Measurements from ENCODE around the gene ALDH4A1.

ALDH4A1 gene

DNA sequence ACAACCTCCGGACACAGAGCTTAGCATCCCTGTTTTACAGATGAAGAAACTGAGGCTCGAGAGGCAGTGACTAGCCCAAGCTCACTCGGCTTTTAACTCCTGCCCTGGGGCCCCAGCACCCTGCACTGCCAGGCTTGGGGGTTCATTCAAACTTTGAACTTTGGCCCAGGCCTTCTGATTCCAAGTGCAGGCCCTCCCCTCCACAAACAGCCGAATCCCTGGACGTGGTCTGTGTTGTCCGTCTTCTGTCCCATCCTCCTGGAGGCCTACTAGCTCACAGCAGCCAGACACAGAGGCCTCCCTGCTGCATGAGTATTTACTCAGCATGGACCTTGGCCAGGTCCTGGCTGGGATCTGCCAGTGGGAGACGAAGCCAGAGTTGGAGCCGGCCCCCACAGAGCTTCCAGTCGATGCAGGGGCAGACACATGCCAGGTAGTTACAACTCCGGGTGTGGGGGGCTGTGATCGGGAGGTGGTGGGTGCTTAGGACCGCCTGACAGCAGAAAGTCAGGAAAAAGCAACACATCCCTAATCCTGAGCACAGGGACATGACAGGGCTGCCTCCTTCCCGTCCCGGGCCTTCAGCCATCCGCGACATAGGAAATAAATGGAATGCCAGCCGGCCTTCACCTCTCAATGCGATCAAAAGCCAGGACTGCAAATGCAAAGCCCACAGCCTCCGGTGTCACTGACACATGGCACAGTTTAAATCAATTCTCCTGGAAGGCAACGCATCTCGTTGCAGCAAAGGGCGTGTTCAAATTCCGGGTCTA lies 46.7 kb upstream of the ALDH4A1 start:
- H3K4me2 ChIP-seq (ENCODE audit: low read length), result no peak overlapping the region
- peak overlapping the region; percentile 21 for H2BK5ac ChIP-seq (ENCODE audit: low read length)
- H3K36me3 ChIP-seq (ENCODE audit: control insufficient read depth, insufficient read depth, low read length), result no peaks in the 10 kb centered on the region
- H2BK15ac ChIP-seq (replicated peaks; ENCODE audit: low read depth), result no peak overlapping the region
- DNase-seq, result no peak
- no peak overlapping the region for H4K5ac ChIP-seq (ENCODE audit: low read length)
- H3K4me3 ChIP-seq (ENCODE audit: low read length), result no peak overlapping the region
- WGBS (ENCODE audit: extremely low coverage, insufficient coverage, low lambda C conversion rate), result no CpG with 5 or more reads among the region's 23 CpGs
- no peak overlapping the region for H3K4ac ChIP-seq (ENCODE audit: low read depth, low read length)
- peaks cover 12% of the 10 kb centered on the region for H3K79me1 ChIP-seq (ENCODE audit: low read length)
- peak overlapping the region; percentile 2 for H3K18ac ChIP-seq (ENCODE audit: low read length)
- peaks cover 26% of the 10 kb centered on the region for H3K79me2 ChIP-seq (ENCODE audit: control insufficient read depth, insufficient read depth, low read length)
- H3K9ac ChIP-seq (ENCODE audit: low read length), result peak overlapping the region; percentile 42
- peaks cover 12% of the 10 kb centered on the region for H3K4me1 ChIP-seq (ENCODE audit: control insufficient read depth, low read depth, low read length)
- H4K8ac ChIP-seq (ENCODE audit: low read depth, low read length), result no peak overlapping the region
- no peak overlapping the region for H2BK120ac ChIP-seq (ENCODE audit: low read depth, low read length)
- H3K27me3 ChIP-seq (ENCODE audit: insufficient read depth, low read length, poor library complexity), result no peaks in the 10 kb centered on the region
- no peak overlapping the region for H3K27ac ChIP-seq (ENCODE audit: low read depth, low read length)
- peak overlapping the region; percentile 70 for H3K23ac ChIP-seq (ENCODE audit: low read length)
- no peak overlapping the region for H2AK5ac ChIP-seq (ENCODE audit: low read length)
- peak overlapping the region; percentile 88 for H3K56ac ChIP-seq (ENCODE audit: low read length)

GRCh38 chr1:18948048-18948912 lies 45.9 kb upstream of the ALDH4A1 start:
- no peak overlapping the region for H4K5ac ChIP-seq (ENCODE audit: low read length)
- no CpG with 5 or more reads among the region's 15 CpGs for WGBS (ENCODE audit: extremely low coverage, insufficient coverage, low lambda C conversion rate)
- peaks cover 21% of the 10 kb centered on the region for H3K79me2 ChIP-seq (ENCODE audit: control insufficient read depth, insufficient read depth, low read length)
- no peak overlapping the region for H2BK5ac ChIP-seq (ENCODE audit: low read length)
- no peak overlapping the region for H3K56ac ChIP-seq (ENCODE audit: low read length)
- DNase-seq, result no peak
- no peak overlapping the region for H2BK15ac ChIP-seq (replicated peaks; ENCODE audit: low read depth)
- H3K4me2 ChIP-seq (ENCODE audit: low read length), result no peak overlapping the region
- no peak overlapping the region for H2BK120ac ChIP-seq (ENCODE audit: low read depth, low read length)
- H3K79me1 ChIP-seq (ENCODE audit: low read length), result peaks cover 12% of the 10 kb centered on the region
- no peaks in the 10 kb centered on the region for H3K36me3 ChIP-seq (ENCODE audit: control insufficient read depth, insufficient read depth, low read length)
- no peak overlapping the region for H4K8ac ChIP-seq (ENCODE audit: low read depth, low read length)
- H3K4me3 ChIP-seq (ENCODE audit: low read length), result no peak overlapping the region
- no peak overlapping the region for H3K27ac ChIP-seq (ENCODE audit: low read depth, low read length)
- no peak overlapping the region for H3K9ac ChIP-seq (ENCODE audit: low read length)
- no peak overlapping the region for H3K23ac ChIP-seq (ENCODE audit: low read length)
- peak overlapping the region; percentile 9 for H2AK5ac ChIP-seq (ENCODE audit: low read length)
- no peaks in the 10 kb centered on the region for H3K27me3 ChIP-seq (ENCODE audit: insufficient read depth, low read length, poor library complexity)
- H3K18ac ChIP-seq (ENCODE audit: low read length), result no peak overlapping the region
- H3K4ac ChIP-seq (ENCODE audit: low read depth, low read length), result no peak overlapping the region
- peaks cover 12% of the 10 kb centered on the region for H3K4me1 ChIP-seq (ENCODE audit: control insufficient read depth, low read depth, low read length)

GRCh38 chr1:18947570-18947969 lies 45.2 kb upstream of the ALDH4A1 start:
- peak overlapping the region; percentile 40 for H3K56ac ChIP-seq (ENCODE audit: low read length)
- no peak overlapping the region for H3K4me3 ChIP-seq (ENCODE audit: low read length)
- no peak overlapping the region for H4K8ac ChIP-seq (ENCODE audit: low read depth, low read length)
- H2BK15ac ChIP-seq (replicated peaks; ENCODE audit: low read depth), result no peak overlapping the region
- no peak overlapping the region for H2AK5ac ChIP-seq (ENCODE audit: low read length)
- H3K4me1 ChIP-seq (ENCODE audit: control insufficient read depth, low read depth, low read length), result peaks cover 12% of the 10 kb centered on the region
- H3K4ac ChIP-seq (ENCODE audit: low read depth, low read length), result no peak overlapping the region
- H2BK120ac ChIP-seq (ENCODE audit: low read depth, low read length), result no peak overlapping the region
- no peaks in the 10 kb centered on the region for H3K27me3 ChIP-seq (ENCODE audit: insufficient read depth, low read length, poor library complexity)
- no CpG with 5 or more reads among the region's 9 CpGs for WGBS (ENCODE audit: extremely low coverage, insufficient coverage, low lambda C conversion rate)
- H3K36me3 ChIP-seq (ENCODE audit: control insufficient read depth, insufficient read depth, low read length), result no peaks in the 10 kb centered on the region
- H2BK5ac ChIP-seq (ENCODE audit: low read length), result no peak overlapping the region
- no peak overlapping the region for H3K18ac ChIP-seq (ENCODE audit: low read length)
- DNase-seq, result no peak
- H3K23ac ChIP-seq (ENCODE audit: low read length), result no peak overlapping the region
- H3K9ac ChIP-seq (ENCODE audit: low read length), result no peak overlapping the region
- no peak overlapping the region for H4K5ac ChIP-seq (ENCODE audit: low read length)
- peaks cover 12% of the 10 kb centered on the region for H3K79me1 ChIP-seq (ENCODE audit: low read length)
- no peak overlapping the region for H3K4me2 ChIP-seq (ENCODE audit: low read length)
- H3K27ac ChIP-seq (ENCODE audit: low read depth, low read length), result no peak overlapping the region
- H3K79me2 ChIP-seq (ENCODE audit: control insufficient read depth, insufficient read depth, low read length), result peaks cover 19% of the 10 kb centered on the region

- Histone ChIP-seq H3K36me3 (ENCODE audit: control insufficient read depth, insufficient read depth, low read length) (no peaks in the 10 kb centered on the region), H3K4me3 (ENCODE audit: low read length) (no peak overlapping the region), H2AK5ac (ENCODE audit: low read length) (peak overlapping the region; percentile 7), H3K27me3 (ENCODE audit: insufficient read depth, low read length, poor library complexity) (no peaks in the 10 kb centered on the region), H3K79me2 (ENCODE audit: control insufficient read depth, insufficient read depth, low read length) (peaks cover 19% of the 10 kb centered on the region), H3K27ac (ENCODE audit: low read depth, low read length) (no peak overlapping the region), H4K8ac (ENCODE audit: low read depth, low read length) (no peak overlapping the region), H3K79me1 (ENCODE audit: low read length) (peaks cover 10% of the 10 kb centered on the region), H3K23ac (ENCODE audit: low read length) (no peak overlapping the region), H3K56ac (ENCODE audit: low read length) (no peak overlapping the region), H3K18ac (ENCODE audit: low read length) (no peak overlapping the region), H2BK15ac (replicated peaks; ENCODE audit: low read depth) (no peak overlapping the region), H3K9ac (ENCODE audit: low read length) (no peak overlapping the region), H3K4me1 (ENCODE audit: control insufficient read depth, low read depth, low read length) (peaks cover 15% of the 10 kb centered on the region), H4K5ac (ENCODE audit: low read length) (no peak overlapping the region), H3K4me2 (ENCODE audit: low read length) (no peak overlapping the region), H3K4ac (ENCODE audit: low read depth, low read length) (no peak overlapping the region), H2BK120ac (ENCODE audit: low read depth, low read length) (no peak overlapping the region), H2BK5ac (ENCODE audit: low read length) (no peak overlapping the region)
- WGBS (ENCODE audit: extremely low coverage, insufficient coverage, low lambda C conversion rate), result no CpG with 5 or more reads among the region's 15 CpGs
- DNase-seq, result no peak
These were observed 44.4 kb upstream of the ALDH4A1 start for GRCh38 chr1:18946550-18947381.

DNA sequence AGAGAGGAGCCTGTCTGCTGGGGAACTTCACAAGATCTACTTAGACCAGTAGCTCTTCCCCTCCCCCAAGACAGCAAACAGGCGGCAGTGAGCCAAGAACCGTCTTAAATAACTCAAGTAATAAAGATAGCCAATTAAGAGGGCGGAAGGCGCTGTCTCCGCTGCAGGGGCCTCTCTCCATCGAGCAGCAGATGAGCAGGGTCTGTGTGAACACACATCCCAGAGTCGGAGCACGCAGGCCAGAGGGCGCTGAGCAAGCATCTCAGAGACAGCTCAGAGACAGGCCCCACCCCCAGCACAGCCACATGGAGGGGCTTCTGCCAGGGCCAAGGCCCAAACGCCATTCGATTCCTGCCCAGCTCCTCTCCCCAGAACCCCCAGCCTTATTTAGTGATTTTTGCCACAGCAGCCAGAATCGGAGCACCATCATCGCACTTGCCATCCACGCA lies 43.1 kb upstream of the ALDH4A1 start:
- no peak overlapping the region for H2BK120ac ChIP-seq (ENCODE audit: low read depth, low read length)
- no peak overlapping the region for H2AK5ac ChIP-seq (ENCODE audit: low read length)
- no peak overlapping the region for H3K9ac ChIP-seq (ENCODE audit: low read length)
- no peak overlapping the region for H3K4me2 ChIP-seq (ENCODE audit: low read length)
- H3K23ac ChIP-seq (ENCODE audit: low read length), result no peak overlapping the region
- no peak overlapping the region for H3K4ac ChIP-seq (ENCODE audit: low read depth, low read length)
- no peak overlapping the region for H4K8ac ChIP-seq (ENCODE audit: low read depth, low read length)
- H3K4me1 ChIP-seq (ENCODE audit: control insufficient read depth, low read depth, low read length), result peaks cover 20% of the 10 kb centered on the region
- H4K5ac ChIP-seq (ENCODE audit: low read length), result no peak overlapping the region
- H3K36me3 ChIP-seq (ENCODE audit: control insufficient read depth, insufficient read depth, low read length), result no peaks in the 10 kb centered on the region
- no peak overlapping the region for H2BK15ac ChIP-seq (replicated peaks; ENCODE audit: low read depth)
- no peak overlapping the region for H3K18ac ChIP-seq (ENCODE audit: low read length)
- H3K27ac ChIP-seq (ENCODE audit: low read depth, low read length), result no peak overlapping the region
- H2BK5ac ChIP-seq (ENCODE audit: low read length), result no peak overlapping the region
- H3K27me3 ChIP-seq (ENCODE audit: insufficient read depth, low read length, poor library complexity), result no peaks in the 10 kb centered on the region
- DNase-seq, result peak; percentile 46
- H3K79me1 ChIP-seq (ENCODE audit: low read length), result peaks cover 9% of the 10 kb centered on the region
- H3K4me3 ChIP-seq (ENCODE audit: low read length), result no peak overlapping the region
- H3K79me2 ChIP-seq (ENCODE audit: control insufficient read depth, insufficient read depth, low read length), result peaks cover 15% of the 10 kb centered on the region
- WGBS (ENCODE audit: extremely low coverage, insufficient coverage, low lambda C conversion rate), result no CpG with 5 or more reads among the region's 14 CpGs
- H3K56ac ChIP-seq (ENCODE audit: low read length), result no peak overlapping the region
